LoVo (cell line): ENCODE measurements around the gene OR6P1.

Experiments used
- DNase-seq: peaks from one replicate; pipeline ENCODE4 v3.0.0-alpha.2; 2016; ENCODE audit warnings: low spot score

Gene OR6P1

DNA sequence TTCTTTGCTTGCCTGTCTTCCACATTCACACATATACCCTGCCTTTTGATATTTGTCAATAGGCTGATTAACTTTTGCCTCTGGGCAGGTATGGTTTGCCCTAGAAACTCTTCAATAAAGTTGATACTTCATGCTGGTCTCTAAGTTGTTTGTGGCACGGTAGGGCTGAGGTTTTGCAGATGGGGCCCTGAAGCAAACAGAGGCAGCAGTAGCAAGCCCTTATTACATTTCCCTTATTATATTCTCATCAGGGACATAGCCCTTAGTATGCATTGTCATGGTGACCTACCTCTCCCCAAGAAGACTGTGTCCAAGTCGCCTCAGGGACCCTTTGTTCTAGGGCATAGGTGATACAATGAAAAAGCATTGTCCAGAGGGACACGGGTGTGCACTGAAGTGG is at the start of gene OR6P1:
Gene OR6P1 (minus strand): TSS at position 101 of the 400 bp plus-strand sequence. CDS start 6,976 bp downstream, outside the sequence.
- no peak for DNase-seq

- DNase-seq, result no peak
These were observed 43.4 kb upstream of the OR6P1 start for GRCh38 chr1:158613764-158614163.

DNA sequence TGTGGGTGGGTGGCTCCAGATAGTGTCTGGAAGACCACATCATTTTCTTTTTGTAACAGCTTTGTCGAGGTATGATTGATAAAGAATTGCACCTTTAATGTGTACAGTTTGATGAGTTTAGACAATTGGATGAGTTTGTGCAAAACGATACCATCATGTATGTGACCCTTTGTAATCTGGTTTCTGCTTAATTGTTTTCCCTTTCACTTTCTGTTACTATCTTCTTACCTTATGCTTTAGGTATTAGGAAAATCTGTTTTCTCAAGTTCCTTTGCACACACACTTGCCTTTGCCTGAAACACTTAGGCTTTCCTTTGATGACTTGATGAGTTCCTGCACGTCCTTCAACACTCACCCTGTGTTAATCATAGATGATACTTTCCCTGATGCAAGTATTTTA is 41.5 kb upstream of the OR6P1 start:
- no peak for DNase-seq

DNA sequence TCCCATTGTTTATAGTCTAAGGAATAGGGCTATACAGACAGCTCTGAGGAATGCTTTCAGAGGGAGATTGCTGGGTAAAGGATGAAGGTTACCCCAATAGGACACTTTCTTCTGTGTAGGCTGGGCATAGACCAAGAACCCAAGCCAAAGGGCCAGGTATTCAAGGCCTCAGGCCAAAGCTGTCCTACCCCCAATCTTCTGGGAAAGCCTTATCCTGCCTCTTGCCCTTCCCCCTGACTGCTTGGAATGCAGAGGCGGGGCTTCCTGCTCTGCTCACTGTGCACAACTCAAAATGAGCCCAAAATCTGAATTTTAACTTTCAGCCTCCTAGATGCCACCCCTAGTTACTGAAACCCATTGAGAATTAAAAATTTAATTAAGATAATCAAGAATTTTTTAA is 36.9 kb upstream of the OR6P1 start:
- DNase-seq, result no peak

DNA sequence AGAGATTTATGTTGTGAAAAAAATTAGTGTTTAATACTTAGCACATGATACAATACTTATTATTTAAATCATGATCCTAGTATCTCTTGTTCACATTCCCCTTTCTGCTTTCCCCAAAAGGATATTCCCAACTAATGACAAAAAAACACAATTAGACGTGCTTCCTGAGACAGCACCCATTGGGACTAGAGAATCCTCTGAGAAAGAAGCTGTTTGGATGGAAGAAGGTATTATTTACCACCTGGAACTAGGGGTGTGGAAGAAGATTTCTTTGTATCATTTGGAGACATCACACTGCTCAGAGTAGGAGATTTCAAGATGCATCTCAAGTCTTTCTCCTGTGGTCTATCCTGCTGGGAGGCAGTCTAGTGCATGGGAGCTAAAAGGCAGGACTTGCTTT is 34.6 kb upstream of the OR6P1 start, which contains the start of gene OR10Z1:
Gene OR10Z1 (plus strand): TSS at position 301 of the 400 bp plus-strand sequence. CDS start 1,171 bp downstream, outside the sequence.
- DNase-seq, result no peak

DNA sequence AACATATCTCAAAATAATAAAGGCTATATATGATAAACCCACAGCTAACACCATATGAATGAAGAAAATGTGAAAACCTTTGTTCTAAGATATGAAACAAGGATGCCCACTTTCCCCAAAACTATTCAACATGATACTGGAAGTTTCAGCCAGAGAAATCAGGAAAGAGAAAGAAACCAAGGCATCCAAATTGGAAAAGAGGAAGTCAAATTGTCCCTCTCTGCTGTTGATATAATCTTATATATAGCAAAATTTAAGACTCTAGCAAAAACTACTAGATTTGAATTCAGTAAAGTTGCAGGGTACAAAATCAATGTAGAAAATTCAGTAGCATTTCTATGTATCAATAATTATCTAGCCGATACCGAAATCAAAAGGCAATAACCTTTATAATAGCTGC is 30.4 kb upstream of the OR6P1 start:
- DNase-seq, result no peak

DNA sequence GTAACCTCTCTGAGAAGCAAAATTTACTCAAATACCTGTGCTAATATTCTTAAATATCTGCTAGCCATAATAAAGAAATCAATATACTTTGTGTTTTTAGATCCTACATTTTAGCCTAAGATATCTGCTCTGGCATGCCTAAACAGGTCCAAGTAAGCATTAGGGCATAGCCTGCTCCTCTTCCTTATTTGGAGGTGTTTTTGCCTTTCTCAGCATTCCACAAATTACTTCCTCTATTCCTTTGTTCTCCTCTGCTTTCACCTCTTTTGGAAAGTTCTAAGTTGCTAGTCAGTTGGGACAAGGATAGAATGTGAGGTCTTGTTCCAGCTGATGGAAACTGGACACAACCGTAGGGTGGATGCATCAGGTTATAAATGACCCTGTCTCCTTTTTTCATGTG is 16.6 kb upstream of the OR6P1 start:
- no peak for DNase-seq

DNA sequence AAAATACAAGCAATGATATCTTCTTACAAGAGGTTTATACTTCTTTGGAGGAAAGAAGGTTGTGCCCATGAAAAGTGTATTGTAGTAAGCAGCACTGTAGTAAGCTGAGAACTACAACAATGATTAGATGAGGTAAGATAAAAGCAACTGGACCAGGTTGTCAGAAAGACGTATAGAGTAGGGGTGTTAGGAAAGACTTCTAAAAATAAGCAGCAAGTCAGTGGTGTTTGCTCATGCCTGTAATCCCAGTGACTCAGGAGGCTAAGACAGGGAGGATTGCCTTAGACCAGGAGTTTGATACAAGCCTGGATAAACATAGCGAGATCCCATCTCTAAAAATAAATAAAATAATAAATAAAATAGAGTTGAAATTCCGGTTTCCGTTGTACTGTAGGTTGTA is 13.6 kb upstream of the OR6P1 start:
- no peak for DNase-seq

- DNase-seq, result no peak
These were observed 9.4 kb upstream of the OR6P1 start, which contains the start of gene OR10X1 for GRCh38 chr1:158579733-158580132. Gene OR10X1 (minus strand): TSS chr1:158579899. CDS start chr1:158579899, 0 bp downstream.

DNA sequence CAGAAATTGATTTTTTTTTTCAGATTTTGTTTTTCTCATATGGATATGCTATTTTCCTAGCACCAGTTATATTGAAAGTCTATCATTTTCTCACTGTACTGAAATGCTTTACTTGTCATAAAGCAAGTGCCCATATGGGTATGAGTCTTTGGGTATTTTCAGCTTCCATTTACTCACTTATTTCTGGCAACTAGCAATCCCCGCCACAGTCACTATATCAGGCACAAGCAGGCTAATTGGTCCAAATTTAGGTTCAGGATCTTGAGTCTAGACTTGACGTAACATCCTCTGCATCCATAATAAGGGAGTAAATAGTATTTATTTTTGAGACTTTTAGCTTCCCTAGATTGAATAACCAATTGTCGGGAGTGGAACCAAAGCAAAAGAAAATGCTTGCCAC is 7.2 kb upstream of the OR6P1 start:
- no peak for DNase-seq

DNA sequence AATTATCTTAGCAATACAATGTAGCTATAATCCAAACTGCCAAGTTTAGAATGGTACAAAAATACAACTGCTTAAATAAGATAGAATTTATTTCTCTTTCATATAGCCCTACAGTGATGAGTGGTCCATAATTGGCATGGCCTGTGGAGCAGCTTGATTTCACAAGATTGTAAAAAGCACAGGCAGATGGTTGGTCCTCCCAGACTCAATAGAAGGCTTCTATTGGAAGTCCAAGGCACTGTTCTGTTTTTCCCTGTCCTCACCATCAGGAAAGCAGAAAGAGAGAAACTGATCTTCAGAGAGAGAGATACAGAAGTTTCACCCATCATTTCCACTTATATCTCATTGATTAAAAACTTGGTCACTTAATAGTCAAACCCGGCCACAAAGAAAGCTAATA is 1.8 kb upstream of the OR6P1 start:
- no peak for DNase-seq

DNA sequence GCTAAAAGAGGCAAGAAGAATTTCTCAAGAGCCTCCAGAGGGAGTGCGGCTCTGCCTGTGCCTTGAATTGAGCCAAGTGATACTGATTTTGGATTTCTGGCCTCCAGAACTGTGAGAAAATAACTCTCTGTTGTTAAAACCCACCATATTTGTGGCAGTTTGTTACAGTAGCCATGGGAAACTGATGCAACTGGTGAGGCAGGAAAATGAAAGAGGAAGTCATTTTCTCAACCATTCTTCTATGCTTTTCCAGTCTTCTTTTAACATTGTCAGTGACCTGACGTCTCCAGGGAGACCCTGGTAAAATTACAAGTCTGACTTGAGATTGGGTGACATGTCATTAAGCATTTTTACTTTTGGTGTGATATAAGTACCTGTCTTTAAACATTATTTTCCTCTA is 5.8 kb downstream of the OR6P1 start:
- DNase-seq, result no peak

- DNase-seq, result no peak
These were observed 6.5 kb downstream of the OR6P1 start for GRCh38 chr1:158563853-158564252.

DNA sequence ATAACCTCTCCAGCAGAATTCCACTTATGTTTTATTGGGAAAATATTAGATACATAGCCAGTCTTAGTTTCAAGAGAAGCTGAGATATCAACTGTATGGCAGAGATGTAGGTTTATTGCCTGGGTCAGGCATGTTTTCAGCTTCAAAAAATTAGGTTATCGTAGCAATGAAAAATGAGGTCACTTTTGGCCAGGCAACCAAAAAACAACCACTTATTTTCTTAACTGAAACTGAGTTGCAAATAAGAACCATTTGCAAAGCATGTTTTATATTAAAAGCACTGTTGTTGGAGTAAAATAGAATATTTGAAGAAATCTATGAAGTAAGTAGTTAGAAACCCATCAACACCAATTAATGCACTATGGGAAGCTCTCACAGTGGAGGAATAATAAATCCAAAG is 10.7 kb downstream of the OR6P1 start:
- DNase-seq, result no peak

DNA sequence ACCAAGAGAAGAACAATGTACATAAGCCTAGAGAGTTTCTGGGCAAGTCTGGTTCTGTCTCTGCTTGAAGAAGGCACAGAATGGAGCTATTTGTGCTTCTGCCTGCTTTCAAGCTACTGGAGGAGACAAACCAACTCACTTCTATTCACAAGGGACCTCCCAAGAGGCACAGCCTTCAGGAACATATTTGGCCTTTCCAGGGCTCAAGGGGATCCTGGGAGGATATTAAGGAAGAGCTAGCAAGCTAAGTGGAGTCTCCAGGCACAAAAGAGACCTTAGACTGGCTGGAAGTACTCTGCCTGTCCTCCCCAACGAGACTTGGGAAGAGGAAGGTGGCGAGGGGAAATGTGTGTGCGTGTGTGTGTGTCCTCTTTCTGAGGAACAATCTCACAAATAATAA is 16.0 kb downstream of the OR6P1 start, which contains the start of gene OR6Y1:
Gene OR6Y1 (minus strand): TSS at position 54 of the 400 bp plus-strand sequence. CDS start 6,300 bp downstream, outside the sequence.
- no peak for DNase-seq

- DNase-seq, result no peak
These were observed 18.1 kb downstream of the OR6P1 start for GRCh38 chr1:158552296-158552695.

DNA sequence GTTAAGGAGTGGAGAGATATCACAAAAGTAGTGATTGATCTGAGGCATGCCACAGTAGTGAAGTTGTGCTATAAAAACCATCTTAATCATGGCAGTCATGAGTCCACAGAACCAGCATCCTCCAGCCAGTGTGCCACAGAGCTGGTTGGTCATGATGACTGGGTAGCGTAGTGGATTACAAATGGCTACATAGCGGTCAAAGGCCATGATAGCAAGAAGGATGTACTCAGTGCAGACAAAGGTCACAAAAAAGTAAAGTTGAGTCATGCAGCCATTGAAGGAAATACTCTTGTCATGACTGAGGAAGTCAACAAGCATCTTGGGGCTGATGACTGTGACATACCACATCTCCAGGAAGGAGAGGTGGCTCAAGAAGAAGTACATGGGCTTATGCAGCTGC is 22.8 kb downstream of the OR6P1 start:
- DNase-seq, result no peak

- no peak for DNase-seq
These were observed 32.8 kb downstream of the OR6P1 start for GRCh38 chr1:158537609-158538008.

DNA sequence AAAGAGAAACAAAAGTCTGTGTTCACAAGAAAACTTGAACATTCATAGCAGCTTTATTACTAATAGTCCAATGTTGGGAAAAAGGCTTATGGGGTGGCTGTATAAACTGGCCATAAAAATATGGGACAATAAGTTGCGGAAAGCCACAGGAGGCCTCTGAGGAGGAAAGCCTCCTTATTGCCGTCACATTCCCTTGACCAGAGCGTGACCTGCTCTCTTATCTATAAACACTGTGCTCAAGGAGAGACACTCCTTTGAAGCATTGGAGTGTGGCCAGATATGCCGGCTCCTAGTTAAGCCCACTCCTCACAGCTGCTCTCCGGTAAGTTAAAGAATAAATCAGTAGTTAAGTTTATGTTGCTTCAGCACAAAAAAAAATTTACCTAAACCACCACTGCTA is 35.9 kb downstream of the OR6P1 start:
- no peak for DNase-seq

GRCh38 chr1:158527190-158527815 is 43.1 kb downstream of the OR6P1 start:
- DNase-seq, result peak; percentile 55

DNA sequence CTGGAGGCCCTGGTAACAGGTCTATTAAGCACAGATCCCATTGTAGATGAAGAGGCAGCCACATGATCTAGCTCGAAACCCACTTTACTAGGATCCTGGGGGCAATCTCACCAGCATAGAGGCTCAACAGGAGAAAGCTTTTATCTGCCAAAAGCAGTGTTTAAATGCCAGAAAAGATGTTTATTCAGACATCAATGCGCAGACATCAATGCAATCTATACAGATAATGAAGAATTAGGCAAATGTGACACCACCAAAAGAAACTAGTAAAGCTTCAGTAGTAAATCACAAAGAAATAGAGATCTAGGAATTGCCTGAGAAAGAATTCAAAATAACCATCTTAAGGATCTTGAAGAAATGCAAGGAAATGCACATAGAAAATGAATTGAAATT is 48.7 kb downstream of the OR6P1 start:
- no peak for DNase-seq

DNA sequence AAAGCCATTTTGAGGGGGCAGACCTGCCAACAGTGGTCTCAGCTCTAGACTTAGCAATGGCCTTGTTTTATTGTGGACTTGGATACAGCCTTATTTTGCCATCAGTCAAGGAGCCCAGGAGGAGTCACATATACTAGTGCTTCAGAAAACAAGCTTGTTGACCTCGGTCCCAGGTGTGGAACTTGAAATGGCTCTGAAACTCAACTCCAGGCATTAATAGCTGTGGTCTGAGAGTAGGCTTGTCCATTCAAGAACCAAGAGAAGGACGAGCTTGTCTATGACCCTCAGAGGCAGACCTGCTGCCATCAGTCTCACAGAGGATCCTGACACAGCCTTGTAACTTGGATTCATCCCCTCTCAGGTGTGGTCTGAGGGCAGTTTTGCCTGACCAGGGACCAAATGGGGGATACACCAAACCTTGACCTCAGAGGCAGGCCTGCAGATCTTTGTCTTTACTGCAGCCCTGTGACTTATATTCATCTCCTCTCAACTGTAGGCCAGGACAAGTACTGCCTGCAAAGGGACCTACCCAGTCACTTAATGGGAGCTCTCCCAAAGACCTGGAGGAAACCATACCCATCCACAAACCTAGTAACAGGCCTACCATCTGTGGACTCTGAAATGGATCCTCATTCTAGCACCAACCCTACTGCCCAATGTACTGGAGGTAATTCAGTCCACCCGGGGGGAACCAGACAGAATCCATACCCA is 49.3 kb downstream of the OR6P1 start:
- DNase-seq, result no peak

DNA sequence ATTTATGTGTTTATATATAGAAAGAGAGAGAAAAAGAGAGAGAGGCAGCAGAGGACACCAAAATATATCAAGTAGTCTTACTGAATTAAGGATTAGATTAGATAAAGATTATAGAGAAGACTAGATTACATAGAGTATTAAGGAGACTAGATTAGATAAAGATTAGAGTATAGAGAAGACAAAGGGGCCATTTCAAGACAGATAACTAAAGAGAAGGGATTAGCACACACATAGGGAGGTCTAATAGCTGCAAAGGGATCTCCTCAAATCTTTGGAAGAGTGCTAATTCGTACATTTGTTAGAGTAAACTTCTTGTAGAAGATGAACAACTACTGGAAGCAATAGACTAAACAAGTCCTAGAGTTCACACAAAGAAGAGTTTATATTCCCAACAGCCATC is 50.4 kb downstream of the OR6P1 start:
- DNase-seq, result no peak

DNA sequence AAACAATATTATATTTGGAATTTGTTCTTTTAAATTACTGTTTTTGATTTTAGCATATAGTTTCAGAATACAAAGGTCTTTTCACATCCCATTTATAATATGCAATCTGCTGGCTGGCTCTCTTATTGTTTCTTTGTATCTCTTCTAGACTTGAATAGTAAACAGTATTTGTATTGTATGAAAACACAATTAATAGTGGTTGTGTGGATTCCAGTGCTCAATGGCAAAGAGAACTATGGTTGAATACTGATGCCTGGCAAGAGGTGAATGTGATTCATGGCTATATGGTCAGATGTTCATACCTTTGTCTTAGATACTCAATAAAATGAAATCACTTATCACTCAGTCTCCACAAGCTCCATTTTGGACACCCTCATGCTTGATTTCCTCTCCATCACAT is 53.4 kb downstream of the OR6P1 start:
- no peak for DNase-seq
